Activated B cell treated with CpG ODN at 0.5 μM for 24 hours (primary cell): ENCODE data around the gene CARNS1. TPM values are rescaled to one million over a fixed set of nuclear protein-coding genes. Genes with fewer than 3 reads are reported as not detected.

ENCODE experiments used
- ATAC-seq: fragments of 200-7000 bp; cut with Tn5 transposase; one replicate; pipeline ENCODE4 v1.10.0; 2021; ENCODE audit warnings: low read depth, mild to moderate bottlenecking, moderate library complexity
- CTCF ChIA-PET: fragments of 350-600 bp; sonication (Branson Sonifier 250); formaldehyde crosslinking; loops from one replicate; lab custom pipeline; 2021; ENCODE audit warnings: antibody characterized with exemption; lab: Charles Lee
- POLR2A ChIA-PET: fragments of 350-600 bp; sonication (Branson Sonifier 250); formaldehyde crosslinking; loops from one replicate; lab custom pipeline; 2021; ENCODE audit warnings: antibody characterized with exemption; lab: Charles Lee
- DNase-seq: peaks from one replicate; pipeline ENCODE4 v3.0.0; 2022
- H3K27ac Mint-ChIP-seq: one replicate; pipeline ENCODE4 v1.8.0; 2020; ENCODE audit warnings: mixed read lengths
- H3K27me3 Mint-ChIP-seq: one replicate; pipeline ENCODE4 v1.8.0; 2021; ENCODE audit warnings: mixed read lengths
- H3K36me3 Mint-ChIP-seq: one replicate; pipeline ENCODE4 v1.8.0; 2021; ENCODE audit warnings: low read depth, mixed read lengths
- H3K4me1 Mint-ChIP-seq: one replicate; pipeline ENCODE4 v1.8.0; 2021; ENCODE audit warnings: mixed read lengths
- H3K4me3 Mint-ChIP-seq: one replicate; pipeline ENCODE4 v1.8.0; 2020; ENCODE audit warnings: mild to moderate bottlenecking, mixed read lengths
- H3K9me3 Mint-ChIP-seq: one replicate; pipeline ENCODE4 v1.8.0; 2020; ENCODE audit warnings: mixed read lengths
- intact Hi-C: fragments of 100-400 bp; cut with micrococcal nuclease; formaldehyde crosslinking; loops from one replicate; pipeline ENCODE4 v1.15.1; 2024
- total RNA-seq: library from RNA; stranded (reverse); gene quantifications from 2 replicates; pipeline ENCODE4 v1.2.3, GENCODE V29; 2022
- TF ChIP-seq, protein P1 (sequence below): fragments of 200-600 bp; IDR thresholded peaks from one replicate; pipeline ENCODE4 v1.8.0; 2022; ENCODE audit warnings: antibody characterized with exemption, mild to moderate bottlenecking

CARNS1 gene
- total RNA-seq, 1 donor from 2014 or later, result 6.3 TPM

DNA sequence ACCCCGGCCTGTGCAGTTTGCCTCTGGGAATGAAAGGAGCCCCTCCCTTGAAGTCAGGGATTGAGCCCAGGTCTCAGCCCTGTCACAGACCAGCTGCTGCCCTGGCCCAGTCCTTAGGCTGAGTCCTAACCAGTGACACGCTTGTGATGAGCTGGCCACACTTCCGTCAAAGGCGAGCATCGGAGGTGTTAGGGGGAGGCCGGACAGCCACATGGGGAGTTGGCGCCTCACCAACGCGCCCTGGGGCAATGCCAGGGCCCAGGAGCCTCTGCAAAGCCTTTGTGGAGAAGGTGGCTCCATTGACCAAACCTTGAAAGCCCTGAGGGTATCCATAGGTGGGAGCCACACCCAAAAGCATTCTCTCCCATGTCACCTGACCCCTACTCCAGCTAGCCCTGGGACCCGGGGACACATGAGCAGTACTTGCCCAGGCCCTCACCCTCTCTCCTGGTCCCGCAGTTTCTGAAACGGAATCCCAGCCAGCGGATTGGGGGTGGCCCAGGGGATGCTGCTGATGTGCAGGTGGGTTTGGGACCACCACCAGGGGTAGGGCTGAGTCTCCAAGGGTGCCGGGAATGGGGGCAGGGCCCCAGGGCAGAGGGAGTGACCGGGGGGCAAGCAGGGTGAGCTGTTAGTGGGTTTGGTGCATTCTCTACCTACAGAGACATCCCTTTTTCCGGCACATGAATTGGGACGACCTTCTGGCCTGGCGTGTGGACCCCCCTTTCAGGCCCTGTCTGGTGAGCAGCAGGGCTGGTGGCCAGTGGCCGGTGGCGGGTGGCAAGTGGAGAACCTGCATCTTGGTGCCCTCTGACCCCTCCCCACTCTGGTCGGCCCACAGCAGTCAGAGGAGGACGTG is 18.3 kb downstream of the CARNS1 start:
- no peaks in the 10 kb centered on the region for H3K27me3 Mint-ChIP-seq
- TF ChIP-seq, protein P1, sequence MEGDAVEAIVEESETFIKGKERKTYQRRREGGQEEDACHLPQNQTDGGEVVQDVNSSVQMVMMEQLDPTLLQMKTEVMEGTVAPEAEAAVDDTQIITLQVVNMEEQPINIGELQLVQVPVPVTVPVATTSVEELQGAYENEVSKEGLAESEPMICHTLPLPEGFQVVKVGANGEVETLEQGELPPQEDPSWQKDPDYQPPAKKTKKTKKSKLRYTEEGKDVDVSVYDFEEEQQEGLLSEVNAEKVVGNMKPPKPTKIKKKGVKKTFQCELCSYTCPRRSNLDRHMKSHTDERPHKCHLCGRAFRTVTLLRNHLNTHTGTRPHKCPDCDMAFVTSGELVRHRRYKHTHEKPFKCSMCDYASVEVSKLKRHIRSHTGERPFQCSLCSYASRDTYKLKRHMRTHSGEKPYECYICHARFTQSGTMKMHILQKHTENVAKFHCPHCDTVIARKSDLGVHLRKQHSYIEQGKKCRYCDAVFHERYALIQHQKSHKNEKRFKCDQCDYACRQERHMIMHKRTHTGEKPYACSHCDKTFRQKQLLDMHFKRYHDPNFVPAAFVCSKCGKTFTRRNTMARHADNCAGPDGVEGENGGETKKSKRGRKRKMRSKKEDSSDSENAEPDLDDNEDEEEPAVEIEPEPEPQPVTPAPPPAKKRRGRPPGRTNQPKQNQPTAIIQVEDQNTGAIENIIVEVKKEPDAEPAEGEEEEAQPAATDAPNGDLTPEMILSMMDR, result no peak
- ATAC-seq, result no peak
- H3K36me3 Mint-ChIP-seq, result peaks cover 63% of the 10 kb centered on the region
- peaks cover 67% of the 10 kb centered on the region for H3K4me1 Mint-ChIP-seq
- ChIA-PET POLR2A (interaction anchor here (0.6 to 26.0 kb wide), 10 partner anchors 8 to 80 kb away, joined by 3 to 1417 read pairs (median 104); partner anchors contain the start of genes AIP, CABP4, CARNS1 and CORO1B), CTCF (interaction anchor here (0.9 to 1.1 kb wide), 2 partner anchors 32 to 88 kb away, joined by 3 read pairs; partner anchors contain the start of gene PPP1CA)
- no peak for DNase-seq
- peak overlapping the region; percentile 79 for H3K27ac Mint-ChIP-seq
- intact Hi-C loops, result no loop called here
- H3K9me3 Mint-ChIP-seq, result no peaks in the 10 kb centered on the region
- H3K4me3 Mint-ChIP-seq, result peak overlapping the region; percentile 52

DNA sequence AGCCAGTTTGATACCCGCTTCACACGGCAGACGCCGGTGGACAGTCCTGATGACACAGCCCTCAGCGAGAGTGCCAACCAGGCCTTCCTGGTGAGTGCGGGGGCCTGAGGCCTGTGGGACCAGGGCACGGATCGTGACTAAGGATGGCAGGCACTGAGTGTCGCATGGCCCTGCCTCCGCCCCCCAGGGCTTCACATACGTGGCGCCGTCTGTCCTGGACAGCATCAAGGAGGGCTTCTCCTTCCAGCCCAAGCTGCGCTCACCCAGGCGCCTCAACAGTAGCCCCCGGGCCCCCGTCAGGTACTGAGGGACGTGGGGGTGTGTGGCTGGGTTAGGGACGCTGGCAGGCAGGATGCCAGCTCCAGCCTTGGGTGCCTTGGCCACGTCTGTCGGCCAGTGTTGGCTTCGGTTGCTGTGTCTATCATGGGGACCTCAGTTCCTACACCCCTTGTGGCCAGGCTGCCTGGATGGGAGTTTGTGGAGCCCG is 19.0 kb downstream of the CARNS1 start:
- peak overlapping the region; percentile 79 for H3K27ac Mint-ChIP-seq
- peak overlapping the region; percentile 52 for H3K4me3 Mint-ChIP-seq
- DNase-seq (peak; percentile 37), ATAC-seq (no peak)
- intact Hi-C loops, result no loop called here
- ChIA-PET CTCF (interaction anchor here (4.9 kb wide), 1 partner anchor 33 kb away, joined by 25 read pairs; the partner anchor contains the start of gene PPP1CA), POLR2A (interaction anchor here (2.1 to 26.0 kb wide), 8 partner anchors 11 to 81 kb away, joined by 6 to 1417 read pairs (median 148); partner anchors contain the start of genes AIP, CABP4, CARNS1 and CORO1B)
- H3K36me3 Mint-ChIP-seq, result peaks cover 65% of the 10 kb centered on the region
- TF ChIP-seq, protein P1, result no peak
- no peaks in the 10 kb centered on the region for H3K9me3 Mint-ChIP-seq
- no peaks in the 10 kb centered on the region for H3K27me3 Mint-ChIP-seq
- peaks cover 67% of the 10 kb centered on the region for H3K4me1 Mint-ChIP-seq

DNA sequence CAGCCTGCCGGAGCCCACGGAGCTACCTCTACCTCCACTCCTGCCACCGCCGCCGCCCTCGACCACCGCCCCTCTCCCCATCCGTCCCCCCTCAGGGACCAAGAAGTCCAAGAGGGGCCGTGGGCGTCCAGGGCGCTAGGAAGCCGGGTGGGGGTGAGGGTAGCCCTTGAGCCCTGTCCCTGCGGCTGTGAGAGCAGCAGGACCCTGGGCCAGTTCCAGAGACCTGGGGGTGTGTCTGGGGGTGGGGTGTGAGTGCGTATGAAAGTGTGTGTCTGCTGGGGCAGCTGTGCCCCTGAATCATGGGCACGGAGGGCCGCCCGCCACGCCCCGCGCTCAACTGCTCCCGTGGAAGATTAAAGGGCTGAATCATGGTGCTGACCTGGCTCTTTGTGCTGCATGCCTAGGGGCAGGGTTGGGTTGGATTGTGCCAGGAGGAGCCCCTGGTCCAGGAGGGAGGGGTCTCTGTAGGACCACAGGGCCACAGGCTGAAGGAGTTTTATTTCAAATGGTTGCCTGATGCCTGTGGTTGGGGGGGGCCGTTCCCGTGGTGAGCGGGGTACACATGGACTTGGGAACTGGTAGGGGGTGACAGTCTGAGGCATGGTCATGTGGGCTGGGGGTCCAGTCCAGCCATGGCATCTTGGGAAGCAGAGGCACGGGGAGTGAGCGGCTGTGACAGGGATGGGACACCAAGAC is 19.7 kb downstream of the CARNS1 start:
- TF ChIP-seq, protein P1, result no peak
- CTCF ChIA-PET, result interaction anchor here (4.9 kb wide), 1 partner anchor 34 kb away, joined by 25 read pairs; the partner anchor contains the start of gene PPP1CA
- intact Hi-C loops, result no loop called here
- Mint-ChIP-seq H3K4me1 (peaks cover 70% of the 10 kb centered on the region), H3K36me3 (peaks cover 63% of the 10 kb centered on the region), H3K27ac (peak overlapping the region; percentile 96), H3K9me3 (no peaks in the 10 kb centered on the region), H3K4me3 (peak overlapping the region; percentile 96), H3K27me3 (no peaks in the 10 kb centered on the region)
- DNase-seq, result no peak
- ATAC-seq, result no peak
- POLR2A ChIA-PET, result interaction anchor here (2.1 to 26.0 kb wide), 10 partner anchors 12 to 81 kb away, joined by 6 to 1417 read pairs (median 104); partner anchors contain the start of genes AIP, CABP4, CARNS1 and CORO1B

DNA sequence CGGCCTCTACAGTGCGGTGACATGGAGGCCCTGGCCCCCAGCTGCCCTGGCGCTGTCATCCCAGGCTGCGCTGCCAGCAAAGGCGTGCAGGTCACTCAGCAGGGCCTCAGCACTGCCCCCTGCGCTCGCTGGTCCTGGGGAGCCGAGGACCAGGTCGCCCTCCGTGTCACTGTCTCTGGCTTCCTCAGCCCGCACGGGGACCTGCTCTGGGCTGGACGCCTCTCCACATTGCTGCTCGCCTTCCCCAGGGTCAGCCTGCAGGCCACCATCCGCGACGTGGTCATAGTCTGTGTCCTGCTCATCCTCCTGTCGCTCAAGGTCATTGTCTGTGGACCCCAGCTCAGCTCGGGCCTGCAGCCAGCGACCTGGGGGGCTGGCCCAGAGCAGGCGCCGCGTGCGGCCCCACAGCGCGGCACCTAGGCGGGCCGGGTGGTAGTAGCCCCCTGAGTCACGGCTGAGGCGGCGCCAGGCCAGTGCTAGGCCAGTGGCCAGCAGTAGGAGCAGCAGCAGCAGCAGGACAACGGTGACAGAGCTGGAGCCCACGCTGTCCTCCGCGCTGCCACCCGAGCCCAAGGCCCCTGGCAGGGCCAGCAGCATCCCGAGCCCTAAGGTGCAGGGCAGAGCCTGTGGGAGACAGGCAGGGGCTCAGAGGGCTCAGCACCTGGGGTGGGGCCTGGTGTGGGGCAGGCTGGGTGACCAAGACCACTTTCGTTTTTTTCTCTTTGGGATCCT is 20.4 kb downstream of the CARNS1 start:
- ATAC-seq (peak; percentile 7), DNase-seq (no peak)
- peaks cover 58% of the 10 kb centered on the region for H3K36me3 Mint-ChIP-seq
- H3K4me3 Mint-ChIP-seq, result peak overlapping the region; percentile 96
- peak overlapping the region; percentile 96 for H3K27ac Mint-ChIP-seq
- peaks cover 77% of the 10 kb centered on the region for H3K4me1 Mint-ChIP-seq
- TF ChIP-seq, protein P1, result no peak
- H3K27me3 Mint-ChIP-seq, result no peaks in the 10 kb centered on the region
- intact Hi-C loops, result loop anchor here (1.0 to 2.0 kb wide), 4 partner anchors 8 to 70 kb away; partner anchors contain the start of genes AIP and RPS6KB2
- H3K9me3 Mint-ChIP-seq, result no peaks in the 10 kb centered on the region
- ChIA-PET POLR2A (interaction anchor here (0.7 to 26.0 kb wide), 20 partner anchors 8 to 594 kb away, joined by 3 to 1417 read pairs (median 10); partner anchors contain the start of genes AIP, CABP4, CARNS1 and CDK2AP2), CTCF (interaction anchor here (0.5 to 4.9 kb wide), 10 partner anchors 13 to 70 kb away, joined by 3 to 25 read pairs (median 4); partner anchors contain the start of genes PITPNM1, PPP1CA, RAD9A and TBC1D10C)
